ENCODE results near the gene IL17C. TPM values are rescaled to one million over a fixed set of nuclear protein-coding genes. Genes with fewer than 3 reads are reported as not detected.

Gene IL17C, protein sequence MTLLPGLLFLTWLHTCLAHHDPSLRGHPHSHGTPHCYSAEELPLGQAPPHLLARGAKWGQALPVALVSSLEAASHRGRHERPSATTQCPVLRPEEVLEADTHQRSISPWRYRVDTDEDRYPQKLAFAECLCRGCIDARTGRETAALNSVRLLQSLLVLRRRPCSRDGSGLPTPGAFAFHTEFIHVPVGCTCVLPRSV
- total RNA-seq: not detected
- long read RNA-seq: 0 reads

DNA sequence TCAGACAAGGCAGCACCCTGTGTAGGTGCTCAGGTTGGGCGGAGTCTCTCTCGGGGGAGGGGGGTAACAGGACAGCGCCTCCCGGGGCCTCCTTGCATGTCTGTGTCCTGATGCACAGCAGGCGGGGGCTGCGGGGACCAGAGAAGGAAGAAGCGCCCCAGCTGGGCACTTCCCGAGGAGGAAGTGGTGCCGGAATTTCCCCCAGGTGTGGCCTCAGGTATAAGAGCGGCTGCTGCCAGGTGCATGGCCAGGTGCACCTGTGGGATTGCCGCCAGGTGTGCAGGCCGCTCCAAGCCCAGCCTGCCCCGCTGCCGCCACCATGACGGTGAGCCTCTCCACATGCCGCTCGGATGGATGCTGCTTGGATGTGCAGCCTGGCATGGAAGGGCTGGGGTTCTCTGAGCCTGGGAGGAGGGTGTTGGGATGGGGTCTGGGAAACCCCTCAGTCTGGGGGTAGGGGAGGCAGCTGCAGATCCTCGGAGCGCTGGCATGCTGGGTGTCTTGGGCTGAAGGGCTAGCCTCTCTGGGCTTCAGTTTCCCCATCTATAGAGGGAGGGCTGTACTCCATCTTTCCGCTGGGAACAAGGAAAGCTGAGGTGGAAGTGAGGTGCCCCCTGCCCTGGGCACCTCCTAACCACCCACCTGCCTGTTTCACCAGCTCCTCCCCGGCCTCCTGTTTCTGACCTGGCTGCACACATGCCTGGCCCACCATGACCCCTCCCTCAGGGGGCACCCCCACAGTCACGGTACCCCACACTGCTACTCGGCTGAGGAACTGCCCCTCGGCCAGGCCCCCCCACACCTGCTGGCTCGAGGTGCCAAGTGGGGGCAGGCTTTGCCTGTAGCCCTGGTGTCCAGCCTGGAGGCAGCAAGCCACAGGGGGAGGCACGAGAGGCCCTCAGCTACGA lies at the start of gene IL17C:
TSS of gene IL17C (plus strand) at position 250 of the 908 bp plus-strand sequence. CDS start at position 320, 70 bp downstream.
- DNase-seq: peak; percentile 81 to 84
- intact Hi-C loops (cut with DNase I, micrococcal nuclease): no loop called here
- peak; percentile 66 for ATAC-seq

DNA sequence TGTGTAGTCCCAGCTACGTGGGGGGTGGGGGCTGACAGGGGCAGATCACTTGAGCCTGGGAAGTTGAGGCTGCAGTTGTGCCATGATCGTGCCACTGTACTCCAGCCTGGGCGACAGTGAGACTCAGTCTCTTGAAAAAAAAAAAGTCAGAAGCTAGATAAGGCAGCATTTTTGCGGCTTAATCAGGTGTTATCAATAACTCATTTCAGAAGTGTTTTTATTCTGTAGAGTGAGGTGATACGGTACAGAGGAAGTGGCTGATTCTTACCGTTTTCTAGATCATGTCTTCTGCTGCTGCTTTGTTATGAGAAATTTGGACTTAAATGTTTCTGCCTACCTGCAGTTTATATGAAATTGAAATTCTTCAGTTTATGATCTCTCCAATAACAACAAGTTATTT lies 49.6 kb upstream of the IL17C start:
- intact Hi-C loops (cut with DNase I, micrococcal nuclease): no loop called here
- no peak for ATAC-seq
- DNase-seq: no peak

DNA sequence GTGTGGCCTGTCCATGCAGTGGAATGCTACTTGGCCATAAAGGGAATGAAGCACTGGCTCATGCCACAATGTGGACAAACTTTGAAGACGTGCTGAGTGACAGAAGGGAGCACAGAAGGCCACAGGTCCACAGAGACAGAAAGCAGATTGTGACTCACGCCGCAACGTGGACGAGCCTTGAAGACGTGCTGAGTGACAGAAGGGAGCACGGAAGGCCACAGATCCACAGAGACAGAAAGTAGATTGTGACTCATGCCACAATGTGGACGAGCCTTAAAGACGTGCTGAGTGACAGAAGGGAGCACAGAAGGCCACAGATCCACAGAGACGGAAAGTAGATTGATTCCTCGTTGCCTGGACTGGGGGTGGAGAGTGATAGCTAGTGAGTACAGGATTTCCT lies 48.9 kb upstream of the IL17C start:
- no peak for ATAC-seq
- no peak for DNase-seq
- intact Hi-C loops (cut with DNase I, micrococcal nuclease): no loop called here

DNA sequence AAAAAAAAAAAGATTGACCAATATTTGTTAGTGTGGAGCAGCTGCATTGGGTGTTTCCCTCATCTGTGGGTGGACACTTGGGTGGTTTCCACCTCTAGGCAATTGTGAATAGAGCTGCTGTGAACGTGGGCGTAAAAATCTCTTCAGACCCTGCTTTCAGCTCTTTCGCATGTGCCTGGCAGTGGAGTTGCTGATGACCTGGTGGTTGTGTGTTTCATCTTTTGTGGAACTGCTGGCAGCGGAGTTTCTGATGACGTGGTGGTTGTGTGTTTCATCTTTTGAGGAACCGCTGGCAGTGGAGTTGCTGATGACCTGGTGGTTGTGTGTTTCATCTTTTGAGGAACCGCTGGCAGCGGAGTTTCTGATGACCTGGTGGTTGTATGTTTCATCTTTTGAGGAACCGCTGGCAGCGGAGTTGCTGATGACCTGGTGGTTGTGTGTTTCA lies 46.8 kb upstream of the IL17C start:
- intact Hi-C loops (cut with DNase I, micrococcal nuclease): no loop called here
- DNase-seq (peak in 1 of 2 donors; percentile 38), ATAC-seq (no peak)

DNA sequence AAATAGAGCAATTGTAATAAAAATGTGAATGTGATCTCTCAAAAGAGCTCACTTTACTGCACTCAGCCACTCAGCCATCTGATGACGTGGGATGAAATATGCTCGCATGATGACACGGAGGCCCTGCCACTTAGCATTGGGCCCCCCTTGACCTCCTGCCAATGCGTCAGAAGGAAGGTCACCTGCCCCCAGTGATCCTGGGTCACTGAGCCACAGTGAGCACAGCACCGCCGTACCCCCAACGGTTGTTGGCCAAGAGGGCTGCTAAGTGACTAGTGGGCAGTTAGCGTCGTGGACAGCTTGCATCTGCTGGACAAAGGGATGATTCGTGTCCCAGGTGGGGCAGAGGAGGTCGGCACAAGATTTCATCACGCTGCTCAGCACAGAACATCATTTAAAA lies 45.3 kb upstream of the IL17C start:
- ATAC-seq: no peak
- no peak for DNase-seq
- intact Hi-C loops (cut with DNase I, micrococcal nuclease): no loop called here

DNA sequence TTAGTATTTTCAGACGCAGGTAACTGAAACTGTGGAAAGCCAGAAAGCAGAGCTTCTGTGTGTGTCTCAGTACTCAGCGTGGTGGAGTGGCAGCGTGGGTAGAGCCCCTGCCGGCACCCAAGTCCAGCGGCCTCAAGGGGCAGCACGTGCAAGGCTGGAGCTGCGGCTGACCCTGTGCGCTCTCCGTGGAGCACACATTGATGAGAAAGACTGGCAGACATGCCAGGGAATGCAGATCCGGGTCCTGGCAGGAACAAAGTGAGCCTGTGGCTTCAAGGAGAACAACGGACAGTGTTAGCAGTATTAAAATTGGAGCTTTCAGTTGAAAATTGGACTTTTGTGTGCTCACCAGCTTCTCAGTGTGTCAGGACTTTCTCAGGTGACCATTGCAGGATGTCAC lies 44.9 kb upstream of the IL17C start:
- DNase-seq: no peak
- intact Hi-C loops (cut with DNase I, micrococcal nuclease): no loop called here
- ATAC-seq: no peak

DNA sequence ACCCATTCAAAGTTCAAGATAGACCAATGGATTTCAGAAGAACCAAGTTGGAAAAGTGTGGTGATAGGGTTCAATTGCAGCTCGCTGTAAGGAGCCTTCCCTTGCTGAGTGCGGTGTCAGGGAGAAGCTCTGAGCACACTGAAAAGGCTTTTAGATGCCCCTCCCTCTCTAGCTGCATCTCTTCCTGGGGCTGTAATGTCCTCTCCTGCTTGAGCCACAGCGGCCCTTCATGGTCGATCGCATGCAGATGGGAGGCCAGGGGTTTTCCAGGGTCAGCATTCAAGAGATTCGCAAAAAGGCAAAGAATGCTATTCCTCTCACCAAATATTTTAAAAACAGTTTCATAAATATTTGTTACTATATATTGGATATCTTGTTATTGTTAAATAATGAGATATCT lies 44.5 kb upstream of the IL17C start:
- DNase-seq: no peak
- ATAC-seq: no peak
- intact Hi-C loops (cut with DNase I, micrococcal nuclease): no loop called here

DNA sequence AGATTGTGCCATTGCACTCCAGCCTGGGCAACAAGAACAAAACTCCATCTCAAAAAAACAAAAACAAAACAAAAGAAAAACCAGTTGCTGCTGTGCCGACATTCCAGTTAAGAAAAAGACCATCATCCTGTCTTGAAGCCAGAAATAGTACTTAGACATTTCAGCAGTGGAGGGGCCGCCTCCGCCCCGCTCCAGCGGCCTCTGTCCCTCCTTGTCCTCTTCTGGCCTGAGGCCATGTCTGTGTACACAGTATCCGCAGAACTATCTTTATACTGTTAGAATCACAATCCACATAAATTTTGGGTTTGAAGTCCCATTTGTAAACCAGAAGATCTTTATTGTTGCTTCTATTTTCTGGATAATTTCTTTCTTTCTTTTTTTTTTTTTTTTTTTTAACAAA lies 43.3 kb upstream of the IL17C start:
- ATAC-seq (no peak), DNase-seq (no peak)
- intact Hi-C loops (cut with DNase I, micrococcal nuclease): no loop called here

DNA sequence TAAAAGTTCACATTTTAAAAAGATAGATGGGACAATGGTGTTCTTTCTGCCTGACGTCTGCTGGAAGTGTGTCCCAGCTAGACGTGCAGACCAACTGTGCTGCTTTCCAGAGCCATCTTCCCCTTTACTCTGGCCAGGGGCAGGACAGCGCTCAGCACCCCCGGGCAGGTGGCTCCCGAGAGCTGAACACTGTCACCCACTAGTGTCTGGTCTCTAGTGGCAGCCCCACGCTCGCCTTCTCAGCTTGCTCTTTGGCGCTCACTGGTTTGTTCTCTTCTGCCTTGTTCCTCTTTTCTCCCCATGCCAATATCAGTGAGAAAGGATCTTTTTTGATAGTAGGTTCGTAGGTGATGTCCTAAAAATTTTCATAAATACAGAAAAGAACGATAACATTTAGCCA lies 42.5 kb upstream of the IL17C start:
- ATAC-seq (no peak), DNase-seq (no peak)
- intact Hi-C loops (cut with DNase I, micrococcal nuclease): no loop called here

DNA sequence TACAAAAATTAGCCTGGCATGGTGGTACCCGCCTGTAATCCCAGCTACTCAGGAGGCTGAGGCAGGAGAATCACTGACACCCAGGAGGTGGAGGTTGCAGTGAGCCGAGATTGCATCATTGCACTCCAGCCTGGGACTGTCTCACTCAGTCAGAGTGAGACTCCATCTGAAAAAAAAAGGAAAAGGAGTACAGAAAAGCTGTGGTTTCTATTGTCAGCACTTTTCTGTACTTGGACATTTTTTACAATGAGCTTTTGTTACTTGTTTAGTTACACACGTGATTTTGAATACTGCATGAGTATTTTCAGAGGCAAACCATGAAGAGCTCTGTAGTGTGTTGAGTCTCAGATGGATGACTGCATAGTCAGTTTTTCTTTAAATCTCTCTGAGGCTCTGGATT lies 41.9 kb upstream of the IL17C start:
- intact Hi-C loops (cut with DNase I, micrococcal nuclease): no loop called here
- no peak for ATAC-seq
- DNase-seq: no peak

DNA sequence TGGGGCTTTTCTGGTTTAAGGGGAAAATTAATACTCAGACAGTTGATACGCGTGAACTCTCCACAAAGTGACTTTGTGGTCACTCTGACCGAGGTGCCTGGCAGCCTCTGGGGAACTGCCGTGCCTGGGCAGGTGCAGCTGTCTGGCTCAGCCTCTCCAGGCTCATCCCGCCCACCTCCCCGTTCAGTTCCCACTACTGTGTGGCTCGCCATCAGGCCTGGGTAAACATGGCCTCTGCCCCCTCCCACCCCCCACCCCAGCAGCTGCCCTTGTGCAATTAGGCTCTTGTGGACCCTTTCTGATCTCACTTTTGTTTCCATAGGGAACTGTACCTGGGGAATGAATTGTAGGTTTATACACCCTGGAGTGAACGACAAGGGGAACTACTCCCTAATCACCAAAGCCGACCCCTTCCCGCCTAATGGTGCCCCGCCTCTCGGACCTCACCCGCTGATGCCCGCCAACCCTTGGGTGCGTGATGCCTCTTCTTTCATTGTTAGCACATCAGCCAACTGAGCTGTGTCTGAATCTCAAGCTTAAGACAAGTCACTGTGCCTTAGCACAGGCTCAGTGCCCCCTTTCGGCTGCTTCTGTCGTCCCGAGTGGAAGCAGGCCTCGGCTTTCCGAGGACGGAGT lies 40.4 kb upstream of the IL17C start:
- ATAC-seq (no peak), DNase-seq (no peak)
- intact Hi-C loops (cut with DNase I, micrococcal nuclease): no loop called here

DNA sequence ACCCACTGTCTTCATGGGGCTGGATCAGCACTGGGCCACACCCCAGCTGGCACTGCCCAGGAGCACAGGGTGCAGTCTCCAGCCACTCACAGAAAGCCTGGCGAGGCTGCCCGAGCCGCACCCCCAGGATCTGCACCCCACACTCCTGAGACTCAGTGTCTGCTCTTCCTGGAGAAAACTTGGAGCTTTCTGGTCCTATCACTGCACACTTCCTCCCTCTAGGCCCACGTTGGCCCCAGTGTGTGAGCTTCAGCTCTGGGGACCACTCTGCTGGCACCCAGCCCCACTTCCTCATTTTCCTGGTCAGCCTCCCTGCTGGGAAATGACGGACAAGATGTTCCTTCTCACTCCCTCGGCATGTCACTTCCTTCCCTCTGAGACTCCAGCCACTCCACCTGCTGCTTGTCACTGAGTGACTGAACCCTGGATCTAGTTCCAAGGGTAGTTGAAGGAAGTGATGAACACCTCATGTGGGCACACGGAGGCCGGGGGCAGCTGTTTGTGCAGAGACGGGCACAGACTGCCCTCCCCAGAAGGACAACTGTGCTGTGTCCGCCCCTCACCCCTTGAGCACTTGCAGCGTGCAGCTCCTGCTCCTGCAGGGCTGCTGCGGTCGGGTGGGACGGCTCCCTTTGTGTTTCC lies 39.2 kb upstream of the IL17C start:
- intact Hi-C loops (cut with DNase I, micrococcal nuclease): no loop called here
- DNase-seq: peak; percentile 59 to 68
- peak; percentile 24 for ATAC-seq

DNA sequence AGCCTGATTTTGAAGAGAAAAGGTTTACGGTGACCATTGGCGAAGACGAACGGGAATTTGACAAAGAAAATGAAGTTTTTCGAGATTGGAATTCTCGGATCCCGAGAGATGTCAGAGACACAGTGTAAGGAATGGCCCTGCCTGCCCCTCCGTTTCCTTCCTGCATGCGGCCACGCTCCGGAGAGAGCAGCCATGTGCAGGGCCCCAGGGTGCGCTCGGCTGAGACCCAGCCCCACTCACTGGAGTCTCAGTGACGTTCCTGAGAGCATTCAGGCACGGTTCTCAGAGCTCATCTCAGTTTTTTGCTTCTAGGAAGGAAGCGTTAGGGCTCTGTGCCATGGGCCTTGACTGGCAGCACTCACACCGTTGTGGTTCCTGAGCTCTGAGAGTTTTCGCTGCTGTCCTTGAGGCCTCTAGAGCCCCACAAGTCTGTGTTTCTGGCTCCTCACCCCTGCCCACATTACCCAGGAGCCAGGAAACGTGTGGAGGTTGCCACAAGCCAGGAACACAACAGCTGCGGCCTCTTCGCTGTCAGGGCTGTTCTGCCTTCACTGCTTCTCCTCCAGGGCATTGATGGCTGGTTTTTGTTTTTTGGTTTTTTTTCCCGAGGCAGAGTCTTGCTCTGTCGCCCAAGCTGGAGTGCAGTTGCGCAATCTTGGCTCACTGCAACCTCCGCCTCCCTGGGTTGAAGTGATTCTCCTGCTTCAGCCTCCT lies 38.4 kb upstream of the IL17C start:
- ATAC-seq (no peak), DNase-seq (no peak)
- intact Hi-C loops (cut with DNase I, micrococcal nuclease): no loop called here

DNA sequence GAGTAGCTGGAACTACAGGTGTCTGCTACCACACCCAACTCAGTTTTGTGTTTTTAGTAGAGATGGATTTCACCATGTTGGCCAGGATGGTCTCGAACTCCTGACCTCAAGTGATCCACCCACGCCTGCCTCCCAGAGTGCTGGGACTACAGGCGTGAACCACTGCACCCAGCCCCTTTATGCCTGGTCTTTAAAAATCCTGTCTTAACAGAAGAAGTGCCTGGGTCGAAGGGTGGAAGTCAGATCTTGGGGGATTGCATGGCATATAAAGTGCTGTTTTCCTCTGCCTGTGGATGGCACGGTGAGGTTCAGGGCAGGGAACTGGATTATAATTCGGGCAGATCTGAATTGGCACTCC lies 37.9 kb upstream of the IL17C start:
- ATAC-seq (no peak), DNase-seq (no peak)
- intact Hi-C loops (cut with DNase I, micrococcal nuclease): no loop called here

DNA sequence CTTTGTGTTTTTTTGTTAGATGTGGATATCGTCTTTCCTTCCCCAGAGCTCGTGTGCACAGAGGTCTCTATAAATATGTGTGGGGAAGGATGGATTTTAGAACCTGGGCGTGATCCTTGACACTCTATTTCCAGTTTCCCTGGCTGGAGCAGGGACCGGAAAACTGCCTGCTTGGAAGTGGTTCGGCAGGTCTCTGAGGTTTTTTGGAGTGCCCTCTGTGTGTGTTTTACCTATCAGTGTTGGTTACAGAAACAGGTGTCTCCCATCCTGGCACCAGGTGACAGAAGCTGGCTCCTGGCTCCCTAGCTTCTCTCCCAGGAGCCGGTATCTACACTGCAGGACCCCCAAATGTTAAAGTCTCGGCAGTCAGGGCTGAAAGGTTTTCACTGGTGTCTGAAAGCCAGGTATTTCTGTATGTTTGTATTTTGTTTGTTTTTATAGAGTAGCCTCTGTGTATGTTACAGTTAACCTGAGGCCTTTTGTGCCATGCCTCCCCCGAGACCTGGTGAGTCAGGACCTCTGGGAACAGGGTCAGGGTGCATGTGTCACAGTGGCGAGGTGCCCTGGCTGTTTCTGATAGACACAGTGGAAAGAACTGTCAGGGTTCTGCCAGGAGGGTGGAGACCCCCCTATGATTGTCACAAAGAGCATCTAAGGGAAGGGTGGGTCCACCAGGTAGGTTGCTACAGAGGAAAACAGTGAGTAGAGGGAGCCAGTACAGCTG lies 36.9 kb upstream of the IL17C start:
- DNase-seq (no peak), ATAC-seq (no peak)
- intact Hi-C loops (cut with DNase I, micrococcal nuclease): no loop called here

DNA sequence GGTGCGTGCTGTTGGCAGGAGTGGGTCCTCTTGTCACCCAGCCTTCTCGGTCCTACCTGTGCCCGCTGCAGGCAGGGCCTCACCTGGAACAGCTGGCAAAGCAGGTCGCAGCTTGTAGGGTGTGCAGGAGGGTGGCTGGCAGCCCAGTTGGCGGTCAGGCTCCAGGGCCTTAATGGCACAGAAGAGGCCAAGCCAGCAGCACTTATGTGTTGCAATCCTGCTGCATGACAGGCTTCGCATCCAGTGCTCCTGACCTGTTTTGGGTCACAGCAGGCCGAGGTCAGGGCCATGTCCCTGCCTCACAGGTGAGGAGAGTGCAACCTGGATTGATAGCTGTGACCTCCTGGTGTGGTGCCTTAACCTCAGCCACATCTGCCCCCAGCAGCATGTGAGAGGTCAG lies 36.3 kb upstream of the IL17C start:
- DNase-seq (no peak), ATAC-seq (no peak)
- intact Hi-C loops (cut with DNase I, micrococcal nuclease): no loop called here

DNA sequence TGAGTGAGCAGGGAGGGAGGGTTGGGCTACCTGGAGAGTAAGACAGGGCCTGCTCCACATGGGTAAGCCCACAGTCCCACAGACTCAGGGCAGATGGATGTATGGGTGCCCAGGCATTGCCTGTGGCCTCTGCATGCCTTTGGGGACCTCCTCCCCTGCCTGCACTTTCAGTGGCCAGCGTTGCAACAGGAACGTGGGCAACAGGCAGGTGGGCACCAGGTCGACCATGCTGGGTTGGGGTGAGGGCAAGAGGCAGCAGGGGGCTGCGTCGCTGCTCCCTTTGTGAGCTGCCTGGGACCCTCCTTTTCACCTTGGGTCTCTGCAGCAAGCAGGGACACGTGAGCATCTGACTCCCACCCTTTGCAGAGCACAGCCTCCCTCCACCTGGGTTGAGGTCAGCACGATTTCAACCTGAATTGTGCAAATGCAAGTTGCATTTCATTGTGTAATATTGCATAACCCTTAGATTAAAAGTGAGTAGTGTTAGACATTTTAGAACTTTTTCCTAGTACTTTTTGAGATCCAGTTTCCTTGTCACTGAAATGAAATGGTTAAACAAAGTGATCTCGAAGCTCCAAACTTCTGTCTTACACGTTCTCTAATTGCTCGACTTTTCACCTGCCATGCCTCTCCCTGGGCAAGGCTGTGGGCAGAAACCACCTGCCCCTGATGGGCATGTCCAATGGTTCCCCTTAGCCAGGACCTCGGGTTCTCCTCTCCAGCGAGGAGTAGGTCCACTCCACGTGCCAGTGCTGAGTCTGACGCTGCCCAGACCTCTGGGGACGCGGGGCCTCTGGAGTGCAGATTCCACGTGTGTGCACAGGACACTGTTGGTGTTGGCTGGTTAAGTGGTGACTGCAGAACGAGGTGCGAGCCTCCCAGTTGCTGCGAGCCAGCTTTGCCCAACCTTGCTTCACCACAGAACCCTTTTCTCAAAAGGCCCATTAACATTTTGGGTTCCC lies 32.9 kb upstream of the IL17C start:
- DNase-seq (no peak), ATAC-seq (no peak)
- intact Hi-C loops (cut with DNase I, micrococcal nuclease): no loop called here
